ENCODE results near the gene NOM1.

GRCh38 chr7:156943091-156944041 lies 6.1 kb upstream of the NOM1 start:
- no peak for TF ChIP-seq CTCF (IDR thresholded peaks at IDR 0.05)
- TF ChIP-seq EZH2 (IDR thresholded peaks at IDR 0.05; ENCODE audit: borderline replicate concordance, insufficient read depth, low read depth, low read length, poor library complexity, severe bottlenecking): no peak

Measured in B cell (primary cell).